Central memory CD4-positive, alpha-beta T cell (primary cell): ENCODE results near the gene MUC2.

Source experiments
- DNase-seq: peaks from one replicate; pipeline ENCODE4 v3.0.0; 2022

Gene MUC2

GRCh38 chr11:1089738-1090599 lies 15.3 kb downstream of the MUC2 start:
- DNase-seq, result no peak

- no peak for DNase-seq
Observed at GRCh38 chr11:1090600-1091331, 16.1 kb downstream of the MUC2 start.

- no peak for DNase-seq
Observed at GRCh38 chr11:1091332-1092083, 16.8 kb downstream of the MUC2 start.

GRCh38 chr11:1092145-1092670 lies 17.5 kb downstream of the MUC2 start:
- no peak for DNase-seq

- DNase-seq, result no peak
Observed at GRCh38 chr11:1092919-1093318, 18.2 kb downstream of the MUC2 start.

- no peak for DNase-seq
Observed at GRCh38 chr11:1099519-1100355, 25.1 kb downstream of the MUC2 start.

- no peak for DNase-seq
Observed at GRCh38 chr11:1100417-1101245, 26.0 kb downstream of the MUC2 start.

- no peak for DNase-seq
Observed at GRCh38 chr11:1101318-1102089, 26.8 kb downstream of the MUC2 start.

- no peak for DNase-seq
Observed at GRCh38 chr11:1102221-1102971, 27.7 kb downstream of the MUC2 start.

- no peak for DNase-seq
Observed at GRCh38 chr11:1102996-1103395, 28.3 kb downstream of the MUC2 start.

- DNase-seq, result no peak
Observed at GRCh38 chr11:1103401-1104360, 29.0 kb downstream of the MUC2 start.

GRCh38 chr11:1104411-1105182 lies 29.9 kb downstream of the MUC2 start:
- DNase-seq, result no peak

GRCh38 chr11:1105183-1105565 lies 30.5 kb downstream of the MUC2 start:
- DNase-seq, result no peak

- no peak for DNase-seq
Observed at GRCh38 chr11:1106387-1106786, 31.7 kb downstream of the MUC2 start.

- DNase-seq, result no peak
Observed at GRCh38 chr11:1107316-1108245, 32.9 kb downstream of the MUC2 start.

GRCh38 chr11:1108246-1108900 lies 33.7 kb downstream of the MUC2 start:
- DNase-seq, result no peak
